HG03469 (cell line): ENCODE results near the gene FGGY.
"Not testable (repeated sequence)": the region's sequence is repeated elsewhere in the genome, so short reads cannot be mapped to it uniquely, and the experiment has no call there.

Experiments
- ATAC-seq: cut with Tn5 transposase; IDR thresholded peaks from one replicate; pipeline ENCODE4 v1.9.1; 2021; ENCODE audit warnings: mild to moderate bottlenecking, moderate library complexity, moderate number of reproducible peaks; ENCODE audit not compliant: unreplicated experiment

Gene FGGY

GRCh38 chr1:59689730-59690129, 392.8 kb downstream of the FGGY start:
- ATAC-seq: no peak

GRCh38 chr1:59690171-59690930, 393.5 kb downstream of the FGGY start:
- no peak for ATAC-seq

GRCh38 chr1:59691261-59691660, 394.4 kb downstream of the FGGY start:
- ATAC-seq: no peak

GRCh38 chr1:59692591-59692990, 395.7 kb downstream of the FGGY start:
- ATAC-seq: no peak

GRCh38 chr1:59693406-59693805, 396.5 kb downstream of the FGGY start:
- ATAC-seq: no peak

- no peak for ATAC-seq
These were observed 398.4 kb downstream of the FGGY start for GRCh38 chr1:59695252-59695651.

GRCh38 chr1:59696421-59697115, 399.7 kb downstream of the FGGY start:
- no peak for ATAC-seq

- ATAC-seq: no peak
These were observed 400.4 kb downstream of the FGGY start for GRCh38 chr1:59697150-59697800.

GRCh38 chr1:59698386-59698785, 401.5 kb downstream of the FGGY start:
- ATAC-seq: no peak

- ATAC-seq: no peak
These were observed 402.4 kb downstream of the FGGY start for GRCh38 chr1:59699227-59699847.

GRCh38 chr1:59701376-59701775, 404.5 kb downstream of the FGGY start:
- ATAC-seq: no peak

- no peak for ATAC-seq
These were observed 406.5 kb downstream of the FGGY start for GRCh38 chr1:59703226-59703917.

GRCh38 chr1:59703918-59704378, 407.1 kb downstream of the FGGY start:
- no peak for ATAC-seq

GRCh38 chr1:59704716-59705115, 407.8 kb downstream of the FGGY start:
- no peak for ATAC-seq

GRCh38 chr1:59705466-59706302, 408.8 kb downstream of the FGGY start:
- ATAC-seq: no peak

GRCh38 chr1:59706303-59706599, 409.4 kb downstream of the FGGY start:
- no peak for ATAC-seq

- ATAC-seq: no peak
These were observed 410.4 kb downstream of the FGGY start for GRCh38 chr1:59707178-59707791.

GRCh38 chr1:59709333-59709732, 412.4 kb downstream of the FGGY start:
- no peak for ATAC-seq

- not testable (repeated sequence) for ATAC-seq
These were observed 414.0 kb downstream of the FGGY start for GRCh38 chr1:59710920-59711319.

- no peak for ATAC-seq
These were observed 417.3 kb downstream of the FGGY start for GRCh38 chr1:59714219-59714618.
